Activated CD8-positive, alpha-beta memory T cell treated with anti-CD3 and anti-CD28 coated beads for 4 hours (primary cell): ENCODE results near the gene PPID.
"Not testable (repeated sequence)": the region's sequence is repeated elsewhere in the genome, so short reads cannot be mapped to it uniquely, and the experiment has no call there.

ENCODE experiments used
- DNase-seq, 2 donors: peaks; one replicate each; pipeline ENCODE4 v3.0.0-alpha.2; 2020; ENCODE audit warnings: low read depth in 2 of 2

The PPID gene

DNA sequence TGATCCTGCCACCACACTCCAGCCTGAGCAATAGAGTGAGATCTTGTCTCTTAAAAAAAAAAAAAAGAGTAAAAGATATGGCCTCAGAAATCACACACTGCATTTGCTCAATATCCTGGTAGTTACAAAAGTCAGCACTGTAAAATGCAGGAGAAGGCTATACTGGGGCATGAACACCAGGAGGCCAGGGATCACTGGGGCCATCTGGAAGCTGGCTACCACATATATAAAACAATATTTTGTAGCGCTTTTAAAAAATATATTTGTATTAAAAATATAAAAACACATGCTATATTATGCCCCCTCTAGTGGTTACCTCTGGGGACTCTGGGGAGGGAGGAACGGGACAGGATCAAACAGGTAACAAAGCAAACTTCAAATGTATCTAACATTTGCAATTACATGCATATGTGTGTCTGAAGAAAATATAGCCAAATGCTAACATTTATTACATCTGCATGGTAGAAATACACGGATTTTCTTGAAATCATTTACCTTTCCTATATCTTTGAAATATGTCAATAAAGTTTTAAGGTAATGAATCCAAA lies 55.5 kb downstream of the PPID start:
- no peak for DNase-seq

- DNase-seq, result no peak
Observed at GRCh38 chr4:158666892-158667291, 56.3 kb downstream of the PPID start.

- no peak for DNase-seq
Observed at GRCh38 chr4:158664806-158665205, 58.4 kb downstream of the PPID start.

- DNase-seq, result not testable (repeated sequence)
Observed at GRCh38 chr4:158663707-158664625, 59.2 kb downstream of the PPID start.

- not testable (repeated sequence) for DNase-seq
Observed at GRCh38 chr4:158663255-158663654, 59.9 kb downstream of the PPID start.
